GM12874 (cell line): ENCODE data around the gene PRLHR.

Experiments used
- CTCF ChIP-seq: IDR thresholded peaks from 2 replicates; pipeline ENCODE4 v1.5.1; 2011; ENCODE audit warnings: low read depth, mild to moderate bottlenecking, control low read depth, low read length, moderate library complexity; ENCODE audit not compliant: insufficient read depth

The PRLHR gene

GRCh38 chr10:118595598-118596425 is at the start of gene PRLHR:
TSS of gene PRLHR (minus strand) at chr10:118595648. CDS start at chr10:118595244, 404 bp downstream.
- TF ChIP-seq CTCF, result no peak

- no peak for TF ChIP-seq CTCF
Observed at GRCh38 chr10:118642228-118642627, 46.8 kb upstream of the PRLHR start.

GRCh38 chr10:118638680-118639079 is 43.2 kb upstream of the PRLHR start:
- TF ChIP-seq CTCF, result no peak

GRCh38 chr10:118635674-118636402 is 40.4 kb upstream of the PRLHR start:
- no peak for TF ChIP-seq CTCF

- TF ChIP-seq CTCF, result no peak
Observed at GRCh38 chr10:118633786-118634185, 38.3 kb upstream of the PRLHR start.

GRCh38 chr10:118629211-118629610 is 33.8 kb upstream of the PRLHR start:
- TF ChIP-seq CTCF, result no peak

- no peak for TF ChIP-seq CTCF
Observed at GRCh38 chr10:118628397-118628796, 32.9 kb upstream of the PRLHR start.
